Measurements from ENCODE around the gene ATP4B.

The ATP4B gene

DNA sequence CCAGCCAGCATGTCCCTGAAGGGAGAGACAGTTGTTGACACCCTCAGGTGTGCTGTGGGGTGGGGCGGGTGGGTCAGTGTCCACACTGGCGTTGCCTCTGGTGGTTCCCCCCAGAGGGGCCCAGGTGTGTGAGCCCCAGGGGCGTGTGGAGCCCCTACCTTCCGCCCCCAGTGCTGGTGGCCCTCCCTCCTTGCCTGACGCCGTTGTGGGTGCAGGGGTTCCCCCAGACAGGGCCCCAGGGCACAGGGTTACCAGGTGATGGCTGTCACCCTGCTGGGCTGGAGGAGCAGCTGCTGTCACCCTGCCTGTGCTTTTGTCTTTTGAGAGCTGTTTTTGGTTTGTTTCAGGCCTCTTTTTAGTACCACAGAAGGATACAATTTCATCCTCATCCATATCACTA lies 27.2 kb downstream of the ATP4B start:
- no peak overlapping the region for H3K4me2 ChIP-seq (ENCODE audit: low read length)
- no peak overlapping the region for H3K27ac ChIP-seq
- TF ChIP-seq, protein P1, sequence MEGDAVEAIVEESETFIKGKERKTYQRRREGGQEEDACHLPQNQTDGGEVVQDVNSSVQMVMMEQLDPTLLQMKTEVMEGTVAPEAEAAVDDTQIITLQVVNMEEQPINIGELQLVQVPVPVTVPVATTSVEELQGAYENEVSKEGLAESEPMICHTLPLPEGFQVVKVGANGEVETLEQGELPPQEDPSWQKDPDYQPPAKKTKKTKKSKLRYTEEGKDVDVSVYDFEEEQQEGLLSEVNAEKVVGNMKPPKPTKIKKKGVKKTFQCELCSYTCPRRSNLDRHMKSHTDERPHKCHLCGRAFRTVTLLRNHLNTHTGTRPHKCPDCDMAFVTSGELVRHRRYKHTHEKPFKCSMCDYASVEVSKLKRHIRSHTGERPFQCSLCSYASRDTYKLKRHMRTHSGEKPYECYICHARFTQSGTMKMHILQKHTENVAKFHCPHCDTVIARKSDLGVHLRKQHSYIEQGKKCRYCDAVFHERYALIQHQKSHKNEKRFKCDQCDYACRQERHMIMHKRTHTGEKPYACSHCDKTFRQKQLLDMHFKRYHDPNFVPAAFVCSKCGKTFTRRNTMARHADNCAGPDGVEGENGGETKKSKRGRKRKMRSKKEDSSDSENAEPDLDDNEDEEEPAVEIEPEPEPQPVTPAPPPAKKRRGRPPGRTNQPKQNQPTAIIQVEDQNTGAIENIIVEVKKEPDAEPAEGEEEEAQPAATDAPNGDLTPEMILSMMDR (IDR thresholded peaks at IDR 0.05): no peak
- H3K27me3 ChIP-seq (ENCODE audit: control insufficient read depth, insufficient read depth, low read length): no peaks in the 10 kb centered on the region
- H3K36me3 ChIP-seq (ENCODE audit: control insufficient read depth, insufficient read depth, low read length): no peaks in the 10 kb centered on the region
- H3K9ac ChIP-seq: no peak overlapping the region
- no peaks in the 10 kb centered on the region for H3K4me1 ChIP-seq
- H2AFZ ChIP-seq: no peak overlapping the region
- no peak overlapping the region for H3K4me3 ChIP-seq (ENCODE audit: low read depth, low read length)
- H3K79me2 ChIP-seq: no peaks in the 10 kb centered on the region
- H3K9me3 ChIP-seq (ENCODE audit: control insufficient read depth, low read length): no peaks in the 10 kb centered on the region

DNA sequence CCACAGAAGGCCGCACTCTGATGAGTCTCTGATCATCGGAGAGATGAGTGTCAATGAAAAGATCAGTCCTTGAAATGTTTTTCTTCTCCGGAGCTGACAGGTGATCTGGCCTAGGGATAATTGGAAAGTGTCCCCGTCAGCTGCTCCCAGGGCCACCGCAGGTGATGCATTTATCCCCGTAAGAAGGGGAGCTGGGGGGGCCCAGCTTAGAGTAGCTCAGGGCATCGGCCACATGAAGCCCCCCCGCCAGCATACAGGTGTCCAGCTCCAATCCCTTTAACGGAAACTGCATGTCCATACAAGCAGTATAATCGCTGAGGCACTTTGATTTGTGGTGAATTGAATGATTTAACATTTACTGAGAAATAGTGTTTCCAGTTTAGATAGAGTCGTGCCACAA lies 27.7 kb downstream of the ATP4B start:
- no peak overlapping the region for H2AFZ ChIP-seq
- no peak overlapping the region for H3K4me2 ChIP-seq (ENCODE audit: low read length)

DNA sequence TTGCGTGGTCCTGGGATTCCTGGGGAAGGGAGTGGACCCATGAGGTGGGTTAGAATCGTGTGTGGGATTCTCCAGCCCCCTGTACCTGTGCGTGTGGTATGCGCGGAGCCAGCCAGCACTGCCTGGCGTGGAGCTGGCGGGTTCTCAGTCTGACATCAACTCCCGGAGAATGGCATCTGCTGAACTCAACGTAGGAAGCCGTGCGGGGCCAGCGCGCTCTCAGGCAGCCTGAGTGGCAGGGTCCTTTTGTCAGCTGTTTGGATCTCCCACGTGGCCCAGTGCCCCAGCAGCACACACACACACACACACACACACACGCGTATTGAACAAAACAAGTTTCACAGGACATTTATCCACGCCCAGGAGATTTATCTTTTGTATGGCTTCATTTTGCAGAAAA lies 28.1 kb downstream of the ATP4B start:
- no peak overlapping the region for H3K27ac ChIP-seq
- no peak overlapping the region for H3K4me2 ChIP-seq (ENCODE audit: low read length)
- H3K4me3 ChIP-seq (ENCODE audit: low read depth, low read length): no peak overlapping the region
- no peak overlapping the region for H2AFZ ChIP-seq
- no peaks in the 10 kb centered on the region for H3K79me2 ChIP-seq
- no peaks in the 10 kb centered on the region for H3K27me3 ChIP-seq (ENCODE audit: control insufficient read depth, insufficient read depth, low read length)
- H3K36me3 ChIP-seq (ENCODE audit: control insufficient read depth, insufficient read depth, low read length): no peaks in the 10 kb centered on the region
- H3K4me1 ChIP-seq: no peaks in the 10 kb centered on the region
- H3K9ac ChIP-seq: no peak overlapping the region
- no peaks in the 10 kb centered on the region for H3K9me3 ChIP-seq (ENCODE audit: control insufficient read depth, low read length)
- TF ChIP-seq, protein P1 (IDR thresholded peaks at IDR 0.05): no peak

More for the DNA sequence above, 27.7 kb downstream of the ATP4B start:
- TF ChIP-seq, protein P1 (IDR thresholded peaks at IDR 0.05): no peak
- no peaks in the 10 kb centered on the region for H3K79me2 ChIP-seq
- H3K36me3 ChIP-seq (ENCODE audit: control insufficient read depth, insufficient read depth, low read length): no peaks in the 10 kb centered on the region
- no peak overlapping the region for H3K9ac ChIP-seq
- no peak overlapping the region for H3K4me3 ChIP-seq (ENCODE audit: low read depth, low read length)
- H3K27ac ChIP-seq: no peak overlapping the region
- no peaks in the 10 kb centered on the region for H3K27me3 ChIP-seq (ENCODE audit: control insufficient read depth, insufficient read depth, low read length)
- no peaks in the 10 kb centered on the region for H3K4me1 ChIP-seq
- H3K9me3 ChIP-seq (ENCODE audit: control insufficient read depth, low read length): no peaks in the 10 kb centered on the region

DNA sequence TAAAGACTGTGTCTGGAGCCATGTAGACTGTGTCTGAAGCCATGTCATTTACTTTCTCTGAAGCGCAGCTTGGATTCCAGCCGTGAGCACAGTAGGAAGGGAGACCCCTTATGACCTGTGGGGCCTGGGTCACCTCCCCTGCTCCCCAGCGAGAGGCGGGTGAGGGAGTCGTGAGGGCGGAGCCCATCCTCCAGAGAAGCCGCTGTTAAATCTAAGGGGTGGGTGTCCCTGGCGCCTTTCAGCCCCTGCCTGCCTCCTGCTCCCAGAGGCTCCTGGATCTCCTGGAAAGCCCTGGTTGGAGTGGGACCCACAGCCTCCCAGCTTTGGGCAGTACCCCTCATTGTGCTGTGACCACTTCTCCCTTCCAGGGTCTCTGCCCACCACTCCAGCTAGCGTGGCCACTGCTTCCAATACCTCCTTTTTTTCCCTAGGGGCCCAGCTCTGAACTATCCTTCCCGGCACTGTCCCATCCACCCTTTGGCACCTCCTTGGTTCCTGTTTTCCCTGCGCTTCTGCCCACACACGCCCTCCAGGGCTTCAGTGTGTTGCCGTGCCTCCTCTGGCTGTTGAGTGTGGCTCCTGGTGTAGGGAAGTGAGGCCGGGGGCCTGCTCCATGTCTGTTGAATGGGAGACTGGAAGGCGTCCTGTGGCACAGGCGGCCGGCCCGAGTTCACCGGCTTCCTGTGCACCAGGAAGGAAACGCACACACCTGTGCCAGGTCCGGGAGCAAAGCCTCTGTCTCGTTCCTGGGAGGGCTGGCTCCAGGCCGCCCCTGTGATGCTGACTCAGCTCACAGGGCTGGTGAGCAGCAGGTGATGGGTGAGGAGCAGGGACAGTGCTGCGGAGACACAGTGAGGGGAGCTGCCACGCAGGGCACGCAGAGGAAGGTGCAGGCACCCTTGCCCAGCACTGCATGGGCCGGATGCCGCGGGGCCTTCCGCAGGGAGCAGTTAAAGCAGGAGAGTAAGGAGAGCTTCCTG lies 29.4 kb downstream of the ATP4B start:
- Histone ChIP-seq H3K36me3 (ENCODE audit: control insufficient read depth, insufficient read depth, low read length) (no peaks in the 10 kb centered on the region), H2AFZ (no peak overlapping the region), H3K27ac (no peak overlapping the region), H3K79me2 (peaks cover 7% of the 10 kb centered on the region), H3K9ac (no peak overlapping the region), H3K27me3 (ENCODE audit: control insufficient read depth, insufficient read depth, low read length) (no peaks in the 10 kb centered on the region), H3K4me3 (ENCODE audit: low read depth, low read length) (no peak overlapping the region), H3K9me3 (ENCODE audit: control insufficient read depth, low read length) (no peaks in the 10 kb centered on the region), H3K4me1 (no peaks in the 10 kb centered on the region), H3K4me2 (ENCODE audit: low read length) (no peak overlapping the region)
- TF ChIP-seq, protein P1 (IDR thresholded peaks at IDR 0.05): no peak

Data from parathyroid adenoma (tissue), 2 donors.